GM12878 (cell line): Measurements from ENCODE around the gene CFB. TPM values are rescaled to one million over a fixed set of nuclear protein-coding genes. Genes with fewer than 3 reads are reported as not detected.
"Not testable (repeated sequence)": the region's sequence is repeated elsewhere in the genome, so short reads cannot be mapped to it uniquely, and the experiment has no call there.

ENCODE experiments used
- ATAC-seq: fragments of 200-7000 bp; cut with Tn5 transposase; 3 replicates; pipeline ENCODE4 v1.9.1; 2020; ENCODE audit warnings: mild to moderate bottlenecking, moderate library complexity
- BruUV-seq: library from RNA; stranded (reverse); fragments of 400-500 nt; replicated peaks from 2 replicates; lab custom pipeline; 2021; lab: Mats Ljungman, UMichigan
- CTCF ChIA-PET: fragments of 300-600 bp; sonication (Branson Sonifier 250); formaldehyde crosslinking; extraction: SDS; loops from one replicate; lab custom pipeline; 2021; ENCODE audit warnings: inconsistent platforms; lab: Yijun Ruan, JAX
- POLR2A ChIA-PET: fragments of 350-600 bp; formaldehyde crosslinking; extraction: SDS; loops from one replicate; lab custom pipeline; 2021; ENCODE audit warnings: inconsistent platforms; lab: Charles Lee
- RAD21 ChIA-PET: fragments of 300-600 bp; sonication (Branson Sonifier 250); formaldehyde crosslinking; loops from one replicate; lab custom pipeline; 2023; ENCODE audit warnings: antibody characterized with exemption; ENCODE audit not compliant: unreplicated experiment; lab: Charles Lee
- SMC1A ChIA-PET: fragments of 300-600 bp; sonication (Branson Sonifier 250); formaldehyde crosslinking; loops from one replicate; lab custom pipeline; 2023; ENCODE audit not compliant: unreplicated experiment, uncharacterized antibody; lab: Charles Lee
- DNase-seq: peaks from one replicate; pipeline ENCODE4 v3.0.0-alpha.2; 2011; ENCODE audit warnings: low read depth, low spot score
- FAIRE-seq: peaks from 3 replicates; lab custom pipeline; 2011; peaks lifted over from hg19 to GRCh38; lab: Jason Lieb, UNC
- H2AFZ ChIP-seq: 2 replicates; pipeline ENCODE4 v1.6.0; 2011; ENCODE audit warnings: low read depth, low read length, control low read depth; ENCODE audit not compliant: control insufficient read depth
- H3K27ac ChIP-seq: 2 replicates; pipeline ENCODE4 v1.5.1; 2011; ENCODE audit warnings: control low read depth; ENCODE audit not compliant: control insufficient read depth, insufficient read depth
- H3K27me3 ChIP-seq, 2 experiments: replicated peaks in 1 of 2; 2 replicates each; pipeline versions ENCODE4 v1.6.0 to v1.6.1; 2011; ENCODE audit warnings: low read length in 1 of 2; ENCODE audit not compliant: control insufficient read depth in 2 of 2, insufficient read depth in 2 of 2
- H3K36me3 ChIP-seq, 2 experiments: 2 replicates each; pipeline ENCODE4 v1.5.1; 2011; ENCODE audit warnings: low read length in 1 of 2; ENCODE audit not compliant: control insufficient read depth in 2 of 2, insufficient read depth in 2 of 2
- H3K4me1 ChIP-seq: 2 replicates; pipeline ENCODE4 v1.6.1; 2011; ENCODE audit warnings: mild to moderate bottlenecking, low read length, moderate library complexity, mixed read lengths; ENCODE audit not compliant: control insufficient read depth, insufficient read depth
- H3K4me2 ChIP-seq: 2 replicates; pipeline ENCODE4 v1.6.0; 2011; ENCODE audit warnings: control low read depth; ENCODE audit not compliant: control insufficient read depth, insufficient read depth
- H3K4me3 ChIP-seq: fragments of 200-600 bp; sonication (generic); 2 replicates; pipeline ENCODE4 v1.5.1; 2016
- H3K79me2 ChIP-seq: 2 replicates; pipeline ENCODE4 v1.6.0; 2011; ENCODE audit warnings: low read length; ENCODE audit not compliant: control insufficient read depth, insufficient read depth
- H3K9ac ChIP-seq: 2 replicates; pipeline ENCODE4 v1.8.0; 2011; ENCODE audit warnings: low read length, control low read depth, mixed read lengths; ENCODE audit not compliant: control insufficient read depth, insufficient read depth
- H3K9me3 ChIP-seq: replicated peaks from 3 replicates; pipeline ENCODE4 v1.5.1; 2011; ENCODE audit warnings: mild to moderate bottlenecking, low read length; ENCODE audit not compliant: control insufficient read depth, insufficient read depth
- H4K20me1 ChIP-seq: 2 replicates; pipeline ENCODE4 v1.6.0; 2011; ENCODE audit not compliant: control insufficient read depth, insufficient read depth
- BMI1 ChIP-seq: fragments of 450-650 bp; IDR thresholded peaks from 2 replicates; pipeline ENCODE4 v1.6.1; 2016; ENCODE audit warnings: mild to moderate bottlenecking, moderate library complexity, borderline replicate concordance
- RUNX3 ChIP-seq: IDR thresholded peaks from 2 replicates; pipeline ENCODE4 v1.6.1; 2012; ENCODE audit warnings: low read length, inconsistent platforms
- TCF12 ChIP-seq: IDR thresholded peaks from 2 replicates; pipeline ENCODE4 v1.6.1; 2011; ENCODE audit warnings: low read depth, mild to moderate bottlenecking, low read length
- ZBED1 ChIP-seq: IDR thresholded peaks from 2 replicates; pipeline ENCODE4 v1.6.1; 2016; ENCODE audit warnings: borderline replicate concordance
- WGBS: methylation state at CpG from one replicate; pipeline ENCODE4 v1.1.6; 2016; ENCODE audit warnings: low lambda C conversion rate; ENCODE audit not compliant: insufficient replicate concordance, insufficient coverage; ENCODE audit errors: missing lambda C conversion rate; 5-methylcytosine and 5-hydroxymethylcytosine counted together
- in situ Hi-C: fragments of 300-500 bp; cut with MboI; formaldehyde crosslinking; loops from 9 replicates; pipeline ENCODE4 v1.14.3; 2018; ENCODE audit warnings: mixed read lengths
- intact Hi-C: fragments of 100-400 bp; cut with micrococcal nuclease; formaldehyde crosslinking; loops from one replicate; pipeline ENCODE4 v1.14.2; 2022; ENCODE audit not compliant: unreplicated experiment
- polyA plus RNA-seq, 11 experiments: library from polyadenylated mRNA; depleted of rRNA in 4 of 11; unstranded in 6 of 11; stranded (reverse) in 5 of 11; fragments of >200 nt; fragmentation: Nextera tagmentation in 4 of 11; fragmentation: Illumina TruSeq in 1 of 11; extraction: Ambion mirVana in 4 of 11; extraction: Trizol in 1 of 11; gene quantifications; 1 replicate in 1 of 11; 2 replicates in 10 of 11; pipeline versions ENCODE4 v1.2.1 to v1.2.3, GENCODE V29; 2011 to 2016; ENCODE audit warnings: inconsistent platforms in 2 of 11, missing spikeins in 2 of 11, low read depth in 1 of 11
- total RNA-seq, 4 experiments: library from RNA; depleted of rRNA in 3 of 4; stranded (reverse); fragments of >200 nt in 3 of 4; fragmentation: Illumina TruSeq in 1 of 4; extraction: Trizol in 1 of 4; gene quantifications; 2 replicates each; pipeline versions ENCODE4 v1.2.1 to v1.2.3, GENCODE V29; 2013 to 2021
- TF ChIP-seq, protein P1 (sequence below): fragments of 450-650 bp; IDR thresholded peaks from 2 replicates; pipeline ENCODE4 v1.6.1; 2018; ENCODE audit warnings: borderline replicate concordance, mild to moderate bottlenecking; ENCODE audit not compliant: partially characterized antibody
- TF ChIP-seq, protein P2 (sequence below): fragments of 450-650 bp; IDR thresholded peaks from 2 replicates; pipeline ENCODE4 v1.6.1; 2017; ENCODE audit warnings: mild to moderate bottlenecking

Gene CFB
- total and polyA plus RNA-seq, 10 of the 15 experiments (the other 5 are each of a cell fraction or from before 2014, with no cell fraction given), result 0.09 to 1.7 (median 0.44) TPM; not detected in 7

GRCh38 chr6:31908791-31909190, 37.1 kb upstream of the CFB start (continued):
- TF ChIP-seq ZBED1, result peak; percentile 75; the same call in 1 of the 2 replicates
- TF ChIP-seq RUNX3, result peak; percentile 86

- WGBS, result 24% methylated on average over 7 of the region's 7 CpGs
- H4K20me1 ChIP-seq, DNase-seq, H3K9me3 ChIP-seq, in situ Hi-C loops, H3K9ac ChIP-seq, BruUV-seq, ATAC-seq, H3K27ac ChIP-seq, RAD21 ChIA-PET, H3K27me3 ChIP-seq, H3K36me3 ChIP-seq, H3K4me2 ChIP-seq, H2AFZ ChIP-seq, FAIRE-seq, H3K4me3 ChIP-seq, H3K79me2 ChIP-seq: not testable (repeated sequence)
- ChIA-PET POLR2A (interaction anchor here (0.6 to 0.8 kb wide), 3 partner anchors 80 to 678 kb away, joined by 3 to 4 read pairs (median 4); no protein-coding TSS in a partner anchor), CTCF (interaction anchor here (0.6 to 1.1 kb wide), 5 partner anchors 12 to 299 kb away, joined by 3 to 8 read pairs (median 4); partner anchors contain the start of gene SLC44A4), SMC1A (interaction anchor here (1.0 kb wide), 1 partner anchor 71 kb away, joined by 4 read pairs; no protein-coding TSS in a partner anchor)
- intact Hi-C loops, result loop anchor here (10.0 kb wide), 1 partner anchor 364 kb away; the partner anchor contains the start of genes ATP6V1G2, DDX39B and NFKBIL1
- H3K4me1 ChIP-seq, result peaks cover 25% of the 10 kb centered on the region
Measured at GRCh38 chr6:31909298-31909697, 36.6 kb upstream of the CFB start.

- no peak overlapping the region for H3K27ac ChIP-seq
- no TSS peak for BruUV-seq
- ChIA-PET POLR2A (interaction anchor here (0.6 to 1.0 kb wide), 4 partner anchors 11 to 306 kb away, joined by 3 to 6 read pairs (median 4); no protein-coding TSS in a partner anchor), CTCF (interaction anchor here (0.7 to 1.2 kb wide), 3 partner anchors 8 to 23 kb away, joined by 3 to 8 read pairs (median 3); no protein-coding TSS in a partner anchor), RAD21 (no interaction called here), SMC1A (interaction anchor here (0.8 kb wide), 1 partner anchor 11 kb away, joined by 3 read pairs; no protein-coding TSS in a partner anchor)
- H3K4me3 ChIP-seq, result no peak overlapping the region
- in situ Hi-C loops (no loop called here), intact Hi-C loops (no loop called here)
- H3K27me3 ChIP-seq, result no peaks in the 10 kb centered on the region
- H3K4me1 ChIP-seq, result peaks cover 30% of the 10 kb centered on the region
- no peaks in the 10 kb centered on the region for H3K79me2 ChIP-seq
- ATAC-seq (no peak), FAIRE-seq (no peak), DNase-seq (no peak)
- H3K4me2 ChIP-seq, result no peak overlapping the region
- no peak overlapping the region for H3K9ac ChIP-seq
- WGBS, result 59% methylated on average over 11 of the region's 11 CpGs
- H3K36me3 ChIP-seq, result no peaks in the 10 kb centered on the region
- H2AFZ ChIP-seq, result no peak overlapping the region
- no peaks in the 10 kb centered on the region for H3K9me3 ChIP-seq
- no peaks in the 10 kb centered on the region for H4K20me1 ChIP-seq
- no peak for TF ChIP-seq BMI1
- TF ChIP-seq, protein P1, sequence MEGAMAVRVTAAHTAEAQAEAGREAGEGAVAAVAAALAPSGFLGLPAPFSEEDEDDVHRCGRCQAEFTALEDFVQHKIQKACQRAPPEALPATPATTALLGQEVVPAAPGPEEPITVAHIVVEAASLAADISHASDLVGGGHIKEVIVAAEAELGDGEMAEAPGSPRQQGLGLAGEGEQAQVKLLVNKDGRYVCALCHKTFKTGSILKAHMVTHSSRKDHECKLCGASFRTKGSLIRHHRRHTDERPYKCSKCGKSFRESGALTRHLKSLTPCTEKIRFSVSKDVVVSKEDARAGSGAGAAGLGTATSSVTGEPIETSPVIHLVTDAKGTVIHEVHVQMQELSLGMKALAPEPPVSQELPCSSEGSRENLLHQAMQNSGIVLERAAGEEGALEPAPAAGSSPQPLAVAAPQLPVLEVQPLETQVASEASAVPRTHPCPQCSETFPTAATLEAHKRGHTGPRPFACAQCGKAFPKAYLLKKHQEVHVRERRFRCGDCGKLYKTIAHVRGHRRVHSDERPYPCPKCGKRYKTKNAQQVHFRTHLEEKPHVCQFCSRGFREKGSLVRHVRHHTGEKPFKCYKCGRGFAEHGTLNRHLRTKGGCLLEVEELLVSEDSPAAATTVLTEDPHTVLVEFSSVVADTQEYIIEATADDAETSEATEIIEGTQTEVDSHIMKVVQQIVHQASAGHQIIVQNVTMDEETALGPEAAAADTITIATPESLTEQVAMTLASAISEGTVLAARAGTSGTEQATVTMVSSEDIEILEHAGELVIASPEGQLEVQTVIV, result no peak
- TF ChIP-seq, protein P2, sequence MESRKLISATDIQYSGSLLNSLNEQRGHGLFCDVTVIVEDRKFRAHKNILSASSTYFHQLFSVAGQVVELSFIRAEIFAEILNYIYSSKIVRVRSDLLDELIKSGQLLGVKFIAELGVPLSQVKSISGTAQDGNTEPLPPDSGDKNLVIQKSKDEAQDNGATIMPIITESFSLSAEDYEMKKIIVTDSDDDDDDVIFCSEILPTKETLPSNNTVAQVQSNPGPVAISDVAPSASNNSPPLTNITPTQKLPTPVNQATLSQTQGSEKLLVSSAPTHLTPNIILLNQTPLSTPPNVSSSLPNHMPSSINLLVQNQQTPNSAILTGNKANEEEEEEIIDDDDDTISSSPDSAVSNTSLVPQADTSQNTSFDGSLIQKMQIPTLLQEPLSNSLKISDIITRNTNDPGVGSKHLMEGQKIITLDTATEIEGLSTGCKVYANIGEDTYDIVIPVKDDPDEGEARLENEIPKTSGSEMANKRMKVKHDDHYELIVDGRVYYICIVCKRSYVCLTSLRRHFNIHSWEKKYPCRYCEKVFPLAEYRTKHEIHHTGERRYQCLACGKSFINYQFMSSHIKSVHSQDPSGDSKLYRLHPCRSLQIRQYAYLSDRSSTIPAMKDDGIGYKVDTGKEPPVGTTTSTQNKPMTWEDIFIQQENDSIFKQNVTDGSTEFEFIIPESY, result no peak
- TF ChIP-seq TCF12, result no peak
Measured at GRCh38 chr6:31911826-31912585, 33.9 kb upstream of the CFB start.
